Measurements from ENCODE around the gene NPY1R. TPM values are rescaled to one million over a fixed set of nuclear protein-coding genes. Genes with fewer than 3 reads are reported as not detected.

The NPY1R gene
- total RNA-seq, 1 experiment from 2014 or later = 1.3 TPM

Other genes starting within 250 kb of the NPY1R start
- 12.2 and 13.0 TPM in 2 replicates for gene NAF1, start 165.7 kb downstream of the NPY1R start, total RNA-seq (2014; rRNA removed)
- not detected in 2 replicates for gene NPY5R, start 11.3 kb upstream of the NPY1R start, total RNA-seq (2014; rRNA removed)
- not detected in 2 replicates for gene TKTL2, start 141.2 kb upstream of the NPY1R start, total RNA-seq (2014; rRNA removed)
- 39.5 and 49.1 TPM in 2 replicates for gene TMA16, start 162.1 kb upstream of the NPY1R start, total RNA-seq (2014; rRNA removed)